Ammon's horn (tissue), 1 donor: Measurements from ENCODE around the gene TACC3.

Source experiments
- DNase-seq: peaks from one replicate; pipeline ENCODE4 v3.0.0-alpha.2; 2016; ENCODE audit warnings: low spot score

The TACC3 gene

DNA sequence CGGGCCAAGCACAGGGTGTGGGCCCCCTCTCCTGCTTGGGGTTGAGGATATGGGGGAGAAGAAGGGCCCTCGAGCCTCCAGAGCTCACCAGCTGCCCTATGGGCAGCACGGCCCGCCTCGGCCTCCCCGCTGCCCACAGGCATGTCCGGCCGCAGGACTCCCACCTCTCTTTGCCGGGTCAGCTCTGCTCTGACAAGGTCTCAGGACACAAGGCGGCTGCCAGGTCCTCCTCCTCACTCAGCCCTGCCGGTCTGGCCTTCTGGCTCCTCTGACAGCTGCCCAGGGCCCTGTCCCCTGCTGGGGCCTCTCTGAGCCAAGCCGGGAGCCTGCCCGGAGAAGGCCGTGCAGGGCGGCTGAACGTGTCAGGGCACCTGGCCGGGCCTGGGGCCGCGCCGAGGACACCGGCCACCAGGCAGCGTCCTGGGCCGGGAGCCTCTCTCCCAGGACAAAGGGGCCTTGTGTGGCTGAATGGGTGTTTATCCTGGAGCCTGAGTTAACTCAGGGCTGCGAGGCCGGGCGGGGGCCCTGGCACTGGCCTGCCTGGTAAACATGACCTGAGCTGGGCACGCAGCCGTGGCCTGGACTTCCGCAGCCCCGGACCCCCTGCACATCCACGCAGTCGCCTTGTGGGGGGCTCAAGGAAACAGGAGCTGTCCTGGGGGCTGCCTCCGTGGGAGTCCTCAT is 25.7 kb downstream of the TACC3 start:
- peak; percentile 58 for DNase-seq

DNA sequence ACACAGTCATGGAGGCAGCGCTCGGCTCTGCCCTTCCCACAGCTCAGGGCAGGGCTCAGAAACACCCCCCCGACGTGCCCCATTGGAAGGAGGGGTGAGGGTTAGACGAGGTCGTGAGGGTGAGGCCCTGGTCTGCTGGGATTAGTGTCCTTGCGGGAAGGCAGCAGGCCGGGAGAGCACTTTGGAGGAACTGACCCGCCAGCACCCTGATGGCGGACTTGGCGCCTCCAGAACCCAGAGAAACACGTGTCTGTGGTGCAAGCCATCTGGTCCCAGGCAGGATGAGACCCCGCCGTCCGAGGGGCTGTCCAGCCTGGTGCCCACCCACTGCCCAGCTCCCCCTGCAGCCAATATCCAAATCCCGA is 26.3 kb downstream of the TACC3 start:
- DNase-seq, result no peak

DNA sequence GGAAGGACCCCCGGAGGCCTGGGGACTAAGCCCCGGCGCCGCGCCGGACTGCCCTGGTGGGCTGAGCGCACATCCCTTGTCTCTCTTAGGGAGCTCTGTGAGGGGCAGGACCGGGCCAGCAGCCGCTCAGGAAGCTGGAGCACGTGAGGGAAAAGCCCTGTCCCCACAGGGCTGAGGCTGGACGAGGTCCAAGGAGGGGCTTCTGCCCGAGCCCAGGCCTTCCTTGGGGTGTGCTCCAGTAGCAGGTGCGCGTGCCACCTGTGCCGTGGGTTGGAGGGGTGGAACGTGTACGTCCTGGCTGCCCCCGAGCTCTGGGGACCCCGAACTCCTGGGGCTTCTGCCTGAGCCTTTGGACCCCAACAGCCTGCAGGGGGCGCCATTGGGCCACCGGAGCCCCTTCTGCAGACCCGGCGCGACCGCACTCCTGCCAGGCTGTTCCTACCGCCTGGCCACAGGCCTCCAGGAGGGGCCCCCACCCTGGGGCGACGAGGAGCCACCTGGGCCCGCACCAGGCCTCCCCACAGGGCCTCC is 27.2 kb downstream of the TACC3 start:
- peak; percentile 56 for DNase-seq

DNA sequence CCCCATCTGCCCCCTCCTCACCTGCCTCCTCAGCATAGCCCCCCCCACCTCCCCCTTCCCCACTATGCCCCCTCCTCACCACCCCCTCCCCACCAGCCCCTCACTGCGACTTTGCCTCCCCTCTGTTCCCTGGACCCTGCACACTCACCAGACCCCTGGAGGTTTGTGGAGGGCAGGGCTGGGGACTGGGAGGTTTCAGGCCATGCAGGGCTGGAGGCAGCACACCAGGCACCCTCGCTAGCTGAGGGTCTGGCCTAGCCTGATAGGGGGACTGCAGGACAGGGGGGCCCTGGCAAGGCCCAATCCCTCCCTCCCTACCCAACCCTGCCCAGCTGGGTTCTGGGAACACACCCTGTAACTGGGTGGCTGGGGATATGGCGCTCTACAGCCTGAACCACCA is 28.0 kb downstream of the TACC3 start:
- DNase-seq, result no peak

DNA sequence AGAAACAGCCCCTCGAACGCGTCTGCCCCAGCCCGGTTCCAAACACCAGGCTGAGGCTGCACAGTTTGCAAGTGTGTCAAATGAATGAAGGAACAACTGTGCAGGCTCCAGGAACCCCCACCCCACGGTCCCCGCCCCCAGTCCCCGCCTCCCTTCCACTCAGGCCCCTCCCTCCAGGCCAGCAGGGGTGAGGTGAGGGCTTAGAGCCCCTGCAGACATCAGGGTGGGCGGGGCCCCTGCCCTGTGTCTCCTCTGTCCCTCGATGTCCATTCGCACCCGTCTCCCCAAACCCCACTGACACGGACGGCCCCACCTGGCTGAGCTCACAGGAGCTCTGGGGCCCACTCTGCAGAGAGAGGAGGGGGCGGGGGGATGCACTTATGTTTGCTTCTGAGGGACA is 28.5 kb downstream of the TACC3 start:
- no peak for DNase-seq

DNA sequence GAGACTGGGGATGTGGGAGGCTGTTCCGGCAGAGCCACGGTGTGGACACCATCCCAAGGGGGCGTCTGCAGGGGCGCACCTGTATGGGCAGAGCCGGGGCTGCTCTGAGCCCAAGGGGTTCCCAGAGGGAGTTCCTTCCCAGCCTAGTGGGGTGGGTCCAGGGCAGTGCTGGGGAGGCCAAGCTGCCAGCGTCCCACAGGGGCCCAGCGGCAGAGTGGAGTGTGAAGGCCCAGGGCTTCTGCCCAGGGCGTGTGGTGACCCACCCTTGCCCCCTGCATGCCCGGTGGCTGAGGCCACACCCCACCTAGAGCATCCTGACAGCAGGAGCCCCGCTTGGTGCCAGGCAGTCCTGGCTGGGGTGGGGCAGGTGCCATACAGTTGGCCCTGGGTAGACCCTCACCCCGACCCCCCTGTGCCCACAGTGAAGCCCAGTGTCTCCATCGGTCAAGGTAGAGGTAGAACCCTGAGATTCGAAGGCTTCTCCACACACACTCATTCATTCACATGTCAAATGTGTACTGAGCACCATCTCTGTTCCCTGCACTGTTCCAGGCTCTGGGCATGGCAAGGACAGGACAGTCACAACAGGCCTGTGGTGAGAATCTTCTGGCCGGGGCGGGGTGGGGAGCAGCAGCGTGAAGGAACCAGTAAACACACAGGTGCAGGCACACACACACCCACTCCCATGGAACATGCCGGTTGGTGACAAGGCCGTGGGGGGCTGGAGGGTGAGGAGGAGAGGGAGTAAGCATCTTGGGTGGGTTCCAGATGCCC is 29.2 kb downstream of the TACC3 start:
- no peak for DNase-seq

DNA sequence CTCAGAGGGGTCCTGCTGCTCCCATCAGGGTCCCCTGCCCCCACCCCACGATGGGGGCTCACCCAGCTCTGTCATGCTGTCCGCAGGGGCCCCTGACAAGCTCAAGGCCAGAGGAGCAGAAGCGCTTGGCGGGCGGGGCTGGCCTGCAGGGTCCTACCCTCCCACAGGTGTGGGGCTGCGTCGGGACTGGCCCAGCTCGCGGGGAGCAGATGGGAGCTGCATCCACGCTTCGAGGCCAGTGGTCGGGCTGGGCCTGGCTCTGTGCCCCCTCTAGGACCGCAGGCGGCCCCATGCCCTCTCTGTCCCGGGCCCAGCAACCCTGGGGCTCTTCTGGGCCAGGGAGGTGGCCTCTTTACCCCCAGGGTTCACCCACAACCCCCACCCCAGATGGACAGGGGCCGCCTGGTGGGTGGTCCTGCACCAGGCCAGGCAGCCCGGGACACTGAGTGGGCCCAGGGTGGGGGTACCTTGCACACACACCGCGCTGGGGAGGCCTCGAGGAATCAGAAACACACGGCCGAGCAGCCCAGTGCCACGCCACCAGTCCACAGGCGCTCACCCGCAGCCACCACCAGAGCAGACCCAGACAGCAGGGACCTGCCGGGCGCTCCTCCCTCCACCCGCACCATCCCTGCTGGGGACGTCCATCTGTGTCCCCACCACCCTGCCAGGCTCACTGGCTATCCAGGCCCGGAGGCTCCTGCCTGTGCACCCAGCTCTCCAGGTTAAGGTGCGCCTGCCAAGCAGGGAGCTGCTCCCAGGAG is 30.0 kb downstream of the TACC3 start:
- no peak for DNase-seq

DNA sequence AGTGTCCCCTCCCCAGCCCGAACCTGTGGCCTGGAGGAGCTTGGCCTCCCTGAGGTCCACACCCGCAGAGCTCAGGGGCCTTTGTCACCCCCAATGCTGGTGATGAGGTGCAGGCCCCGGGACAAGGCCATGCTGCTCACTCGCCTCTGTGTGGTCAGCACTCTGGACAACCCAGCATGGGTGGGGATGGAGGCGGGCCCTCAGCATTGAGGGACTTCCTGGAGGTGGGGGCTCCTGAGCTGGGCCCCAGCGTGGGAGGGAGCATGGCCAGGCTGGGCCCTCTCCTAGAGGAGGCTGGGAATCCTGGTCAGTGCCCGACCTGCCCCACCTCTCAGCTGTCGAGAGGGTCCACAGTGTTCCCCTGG is 30.6 kb downstream of the TACC3 start:
- no peak for DNase-seq

DNA sequence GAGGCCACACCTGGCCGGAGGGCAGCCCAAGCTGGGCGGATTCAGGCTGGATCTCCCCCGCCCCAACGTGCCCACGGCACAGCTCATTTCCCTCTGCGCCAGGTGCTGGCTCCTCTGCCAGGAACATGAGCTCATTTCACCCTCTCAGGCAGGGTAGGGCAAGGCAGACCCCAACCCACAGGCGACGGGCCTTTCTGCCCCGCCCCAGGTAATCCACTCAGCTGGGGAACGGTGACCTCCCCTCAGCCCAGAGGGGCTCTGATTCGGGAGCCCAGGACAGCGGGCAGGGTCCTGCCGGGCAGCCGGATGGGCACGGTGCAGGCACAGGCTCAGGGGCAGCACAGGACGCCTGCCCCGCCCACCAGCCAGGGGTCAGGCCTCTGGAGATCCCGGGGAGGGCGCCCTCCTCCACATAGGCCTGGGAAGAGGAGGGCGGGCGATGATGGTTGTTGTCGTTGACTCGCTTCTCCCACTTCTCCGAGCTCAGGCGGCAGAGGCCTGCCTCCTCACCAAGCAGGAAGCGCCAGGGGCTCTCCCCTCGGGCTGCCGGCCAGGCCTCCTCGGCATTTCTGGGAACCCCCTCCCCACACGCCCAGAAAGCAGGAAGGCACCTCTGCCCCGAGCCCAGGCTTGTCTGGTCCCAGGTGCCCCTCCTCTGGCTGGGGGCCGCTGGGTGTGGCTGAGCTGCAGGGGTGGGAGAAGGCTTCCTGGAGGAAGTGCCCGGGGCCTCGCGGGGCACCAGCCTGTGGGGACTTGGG is 31.1 kb downstream of the TACC3 start:
- DNase-seq, result no peak

DNA sequence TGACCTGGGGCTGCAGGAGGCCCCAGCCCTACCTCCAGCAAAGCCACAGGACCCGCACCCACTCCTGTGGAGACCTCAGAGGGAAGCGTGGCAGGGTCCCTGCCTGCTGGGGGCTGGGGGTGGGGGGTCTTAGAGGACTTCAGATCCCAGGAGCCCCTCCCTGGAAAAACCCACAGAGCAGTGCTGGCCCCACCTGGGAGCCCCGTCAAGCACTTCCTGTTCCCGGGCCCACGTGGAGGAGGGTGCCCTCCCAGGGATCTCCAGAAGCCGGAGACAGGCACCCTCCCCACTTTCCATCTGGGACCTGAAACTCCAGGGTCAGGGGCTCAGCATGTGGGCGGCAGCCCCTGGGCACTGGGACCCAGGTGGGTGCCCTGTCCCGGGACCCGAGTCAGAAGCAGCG is 32.0 kb downstream of the TACC3 start:
- no peak for DNase-seq

DNA sequence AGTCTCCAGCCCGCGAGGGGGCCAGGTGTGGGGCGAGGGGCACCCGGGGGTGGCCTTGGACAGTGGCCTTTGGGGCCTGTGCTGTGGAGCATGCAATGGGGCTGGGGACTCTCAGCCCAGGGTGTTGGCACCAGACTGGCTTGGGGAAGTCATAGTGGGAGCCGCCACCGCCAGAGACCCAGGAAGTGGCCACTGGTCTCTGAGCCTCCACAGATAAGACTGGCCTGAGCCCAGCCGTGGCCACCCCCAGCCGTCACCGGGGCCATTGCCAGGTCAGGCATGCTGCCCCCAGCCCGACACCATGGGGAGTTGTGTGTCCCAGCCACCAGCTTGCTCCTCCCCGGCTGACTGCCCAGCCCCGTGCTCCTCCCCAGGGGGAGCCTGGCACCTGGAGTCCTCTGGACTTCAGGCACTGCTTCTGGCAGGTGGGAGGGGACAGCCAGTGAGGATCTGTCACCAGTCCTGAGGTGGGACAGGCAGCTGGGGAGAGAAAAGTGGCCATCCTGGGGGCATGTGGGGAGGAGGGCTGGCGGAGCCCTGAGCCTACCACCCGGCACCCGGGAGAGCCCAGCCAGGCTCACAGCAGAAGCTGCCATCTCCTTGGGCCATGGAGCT is 32.5 kb downstream of the TACC3 start:
- no peak for DNase-seq

DNA sequence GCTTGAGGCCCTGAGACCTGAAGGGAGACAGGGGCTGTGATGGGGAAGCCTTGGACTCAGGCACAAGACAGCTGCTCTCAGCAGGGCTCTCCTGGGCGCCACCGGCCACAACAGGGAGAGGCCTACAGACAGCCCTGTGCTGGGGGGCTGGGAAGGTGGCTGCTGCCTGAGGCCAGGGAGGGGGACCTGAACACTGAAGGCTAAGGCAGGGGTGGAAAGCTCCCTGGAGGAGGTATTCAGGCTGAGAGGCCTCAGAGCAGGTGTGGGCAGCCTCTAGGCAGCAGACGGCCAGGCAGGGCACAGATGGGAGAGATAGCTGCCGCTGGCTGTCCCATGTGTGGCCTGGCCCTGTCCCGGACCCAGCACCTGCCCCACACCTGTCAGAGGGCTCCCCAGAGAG is 33.0 kb downstream of the TACC3 start:
- no peak for DNase-seq

DNA sequence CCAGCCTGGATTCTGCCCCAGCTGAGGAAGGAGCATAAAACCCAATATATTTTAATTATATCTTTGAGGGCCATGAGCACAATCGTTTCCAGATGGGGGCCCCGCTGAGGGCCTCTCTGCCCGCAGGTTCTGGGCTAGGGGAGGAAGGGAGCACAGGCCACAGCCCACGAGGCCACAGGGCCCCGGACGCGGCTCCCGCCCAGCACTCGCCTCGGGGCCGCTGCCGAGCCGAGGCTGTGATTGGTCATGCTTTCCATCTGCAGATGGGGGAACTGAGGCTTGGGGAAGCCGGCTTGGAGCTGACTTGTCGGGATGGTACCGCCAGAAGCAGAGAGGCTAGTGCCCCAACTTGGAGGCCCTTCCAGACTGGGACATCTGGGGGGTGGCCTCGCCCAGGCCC is 34.0 kb downstream of the TACC3 start:
- DNase-seq, result no peak

DNA sequence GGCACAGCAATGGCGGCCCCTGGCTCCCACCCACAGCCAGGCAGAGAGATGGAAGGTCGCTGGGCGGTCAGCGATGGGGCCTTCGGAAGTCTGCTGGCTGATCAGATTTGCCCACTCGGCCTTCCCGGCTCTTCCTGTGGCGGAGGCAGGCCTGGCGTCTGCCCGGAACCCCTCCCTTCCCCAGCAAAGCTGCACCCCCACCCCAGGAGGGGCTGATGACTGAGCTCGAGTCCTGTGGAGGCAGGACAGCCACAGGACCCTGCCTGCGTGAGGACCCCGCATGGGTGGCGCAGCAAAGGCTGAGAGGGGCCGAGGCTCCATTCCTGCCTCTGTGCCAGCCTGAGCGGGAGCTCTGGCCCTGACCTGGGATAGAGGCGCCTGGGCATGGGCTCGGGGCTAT is 34.8 kb downstream of the TACC3 start:
- DNase-seq, result no peak

DNA sequence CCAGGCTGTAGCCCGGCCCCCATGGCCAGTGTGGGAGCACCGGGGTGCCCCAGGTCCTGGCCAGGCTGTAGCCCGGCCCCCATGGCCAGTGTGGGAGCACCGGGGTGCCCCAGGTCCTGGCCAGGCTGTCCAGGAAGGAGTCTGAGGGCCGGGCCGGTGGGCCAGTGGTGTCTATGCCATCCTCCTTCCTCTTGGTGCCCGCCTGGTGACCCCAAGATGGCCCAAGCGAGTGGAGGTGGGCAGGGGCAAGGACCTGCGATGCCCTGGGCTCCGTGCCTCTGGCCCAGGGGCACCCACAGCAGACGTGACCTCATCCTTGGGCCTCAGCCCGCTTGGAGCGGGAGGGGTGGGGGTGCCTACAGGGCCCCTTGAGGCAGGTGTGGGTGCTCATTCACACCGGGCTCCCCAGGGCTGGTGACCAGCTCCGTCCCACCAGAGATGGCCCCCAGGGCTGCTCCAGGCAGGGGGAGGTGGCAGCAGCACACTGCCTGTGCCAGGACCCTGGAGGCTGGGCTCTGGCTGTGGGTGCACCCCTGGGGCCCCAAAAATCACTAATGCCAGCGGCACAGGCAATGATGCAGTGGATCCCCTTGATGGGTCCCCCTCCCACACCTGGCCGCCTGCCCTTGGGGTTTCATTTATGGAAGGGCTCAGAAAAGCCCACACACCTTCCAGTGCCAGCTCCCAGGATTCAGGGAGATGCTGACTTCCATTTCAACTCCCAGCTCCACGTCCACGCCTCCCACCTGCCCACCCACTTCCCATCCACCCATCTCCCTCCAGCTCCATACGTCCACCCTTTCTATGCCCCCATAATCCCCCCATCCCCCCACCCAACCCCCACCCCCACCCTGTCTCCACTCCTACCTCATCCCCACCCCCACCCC is 35.8 kb downstream of the TACC3 start:
- no peak for DNase-seq

DNA sequence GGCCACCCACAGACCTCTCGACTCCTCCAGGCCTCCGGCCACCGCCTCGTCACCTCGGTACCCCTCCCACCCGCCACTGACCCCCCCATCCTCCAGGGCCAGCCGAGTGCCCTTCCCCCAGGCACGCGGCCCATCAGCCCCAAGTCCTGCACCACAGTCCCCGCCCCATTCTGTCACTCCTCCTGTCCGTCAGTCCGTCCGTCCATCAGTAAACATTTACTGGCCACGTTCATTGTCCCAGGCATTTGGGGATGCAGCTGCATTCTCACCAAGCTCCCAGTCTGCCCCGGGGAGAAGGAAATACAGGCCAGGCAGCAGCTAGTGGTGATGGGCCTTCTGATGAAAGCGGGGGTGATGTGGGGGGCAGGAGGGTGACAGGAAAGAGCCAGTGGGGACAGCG is 36.5 kb downstream of the TACC3 start:
- DNase-seq, result no peak

DNA sequence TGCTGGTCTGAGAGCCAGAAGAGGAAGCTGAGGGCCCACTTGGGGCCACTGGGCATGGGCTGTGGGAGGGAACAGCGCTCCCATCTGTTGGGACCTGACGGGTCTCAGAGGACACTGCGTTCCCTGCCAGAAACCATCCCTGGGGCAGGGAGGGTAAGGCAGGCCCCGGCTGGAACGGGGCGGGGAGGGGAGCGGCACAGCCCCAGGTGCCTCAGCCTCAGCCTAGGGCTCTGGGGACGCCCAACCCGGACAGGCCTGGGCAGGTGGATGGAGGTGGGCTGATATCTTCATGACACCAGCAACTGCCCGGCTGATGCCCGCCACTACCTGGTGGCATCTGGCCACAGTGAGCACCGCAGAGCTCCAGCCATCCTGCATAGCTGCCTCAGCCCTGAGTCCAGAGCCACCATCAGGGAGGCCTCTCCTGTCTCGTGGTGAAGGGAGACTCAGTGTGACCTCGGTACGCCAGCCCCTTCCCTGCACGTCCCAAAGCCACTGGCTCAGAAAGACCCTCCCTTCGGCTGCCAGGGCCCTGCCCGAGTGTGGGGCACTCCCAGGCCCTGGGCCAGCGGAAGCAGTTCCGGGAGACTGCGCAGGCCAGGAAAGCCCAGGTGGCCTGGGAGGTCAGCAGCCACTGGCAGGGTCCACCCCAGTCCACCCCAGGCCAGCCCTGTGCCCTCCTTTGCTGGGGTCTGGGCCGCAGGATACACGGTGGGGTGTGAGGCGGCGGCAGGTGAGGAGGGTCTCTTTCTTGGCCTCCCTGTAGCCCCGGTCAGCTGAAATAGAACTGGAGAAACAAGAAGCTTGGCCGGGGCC is 37.2 kb downstream of the TACC3 start:
- no peak for DNase-seq

DNA sequence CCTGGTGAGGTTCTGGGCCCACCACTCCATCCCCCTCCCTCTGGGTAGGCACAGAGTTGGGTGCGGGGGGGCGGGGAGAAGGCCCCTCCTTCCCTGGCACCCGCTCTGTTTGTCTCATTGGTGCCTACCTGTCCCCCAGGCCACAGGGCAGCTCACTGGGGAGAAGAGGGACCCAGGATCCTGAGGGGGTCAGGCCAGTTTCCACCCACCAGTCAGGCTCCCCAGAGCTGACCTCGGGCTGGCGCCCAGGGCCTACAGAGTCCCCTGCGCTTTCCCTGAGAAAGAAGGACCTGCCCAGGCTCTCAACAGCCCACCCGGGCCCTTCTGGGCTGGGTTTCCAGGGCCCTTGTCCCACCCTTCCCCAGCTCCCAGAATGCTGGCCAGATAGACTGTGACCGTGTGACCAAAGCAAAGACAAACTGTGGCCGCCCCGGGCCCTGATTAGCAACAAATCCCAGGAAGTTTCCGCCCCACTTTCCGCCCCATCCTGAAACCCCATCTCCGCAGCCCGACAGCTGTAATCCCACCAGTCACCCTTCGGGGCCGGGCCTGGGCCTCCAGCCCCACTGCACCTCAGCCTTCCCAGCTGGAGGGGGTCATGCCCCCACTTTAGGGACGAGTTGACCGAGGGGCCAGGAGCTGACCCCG is 38.0 kb downstream of the TACC3 start:
- DNase-seq, result no peak

DNA sequence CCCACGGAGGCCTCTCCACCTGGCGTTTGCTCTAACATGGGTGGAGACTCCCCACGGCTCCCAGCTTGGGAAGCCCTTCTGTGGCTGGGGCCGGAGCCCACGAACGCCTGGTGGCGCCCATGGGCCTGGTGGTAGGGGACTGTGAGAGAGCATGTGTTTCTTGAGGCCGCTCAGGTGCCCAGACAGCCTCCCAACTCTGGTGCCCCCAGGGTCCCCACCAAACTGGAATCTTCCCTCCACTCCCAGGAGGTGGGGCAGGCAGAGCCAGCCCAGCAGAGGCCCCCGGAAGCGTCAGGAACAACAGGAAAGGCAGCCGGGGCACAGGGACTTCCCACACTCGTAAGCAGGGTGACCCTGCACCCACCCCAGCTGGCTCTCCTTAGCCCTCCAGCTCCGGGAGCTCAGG is 38.5 kb downstream of the TACC3 start:
- no peak for DNase-seq
